HG02678 (cell line): ENCODE data around the gene ATOSB.

Source experiments
- ATAC-seq: cut with Tn5 transposase; IDR thresholded peaks from one replicate; pipeline ENCODE4 v1.9.1; 2021; ENCODE audit warnings: mild to moderate bottlenecking, moderate library complexity; ENCODE audit not compliant: unreplicated experiment

Gene ATOSB

GRCh38 chr9:35054871-35055644 lies 60.6 kb downstream of the ATOSB start:
- ATAC-seq, result no peak

DNA sequence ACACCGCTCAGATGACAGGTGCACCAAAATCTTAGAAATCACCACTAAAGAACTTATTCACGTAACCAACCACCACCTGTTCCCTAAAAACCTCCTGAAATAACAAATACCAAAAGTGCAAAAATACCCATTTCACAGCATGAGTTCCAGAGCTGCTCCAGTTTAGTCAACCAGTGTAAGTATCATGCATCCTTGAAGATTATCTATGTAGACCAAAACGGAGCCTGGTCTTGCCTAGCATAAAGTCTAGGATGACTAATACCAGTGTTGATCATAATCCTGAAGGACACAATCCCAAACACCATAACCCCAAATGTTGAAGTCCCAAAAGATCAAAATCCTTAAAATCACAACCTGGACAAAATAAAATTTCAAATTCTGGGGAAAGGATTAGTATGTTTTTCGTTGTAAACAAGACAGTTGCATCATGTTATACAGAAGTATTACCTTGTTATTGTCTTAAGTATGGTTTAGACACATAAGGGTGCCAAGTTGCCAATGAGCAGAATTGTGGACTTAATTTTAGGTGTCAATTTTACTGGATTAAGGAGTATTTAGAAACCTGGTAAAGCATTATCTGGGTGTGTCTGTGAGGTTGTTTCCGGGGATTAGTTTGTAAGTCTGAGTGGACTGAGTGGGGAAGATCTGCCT lies 61.4 kb downstream of the ATOSB start:
- no peak for ATAC-seq
